GM21367 (cell line): ENCODE measurements around the gene TUBA1A.
A peak's percentile ranks its signal among the peaks of the same experiment; 100 is the strongest.
"Not testable (repeated sequence)": the region's sequence is repeated elsewhere in the genome, so short reads cannot be mapped to it uniquely, and the experiment has no call there.

Source experiments
- ATAC-seq: cut with Tn5 transposase; IDR thresholded peaks from one replicate; pipeline ENCODE4 v1.9.1; 2021; ENCODE audit not compliant: unreplicated experiment

The TUBA1A gene

DNA sequence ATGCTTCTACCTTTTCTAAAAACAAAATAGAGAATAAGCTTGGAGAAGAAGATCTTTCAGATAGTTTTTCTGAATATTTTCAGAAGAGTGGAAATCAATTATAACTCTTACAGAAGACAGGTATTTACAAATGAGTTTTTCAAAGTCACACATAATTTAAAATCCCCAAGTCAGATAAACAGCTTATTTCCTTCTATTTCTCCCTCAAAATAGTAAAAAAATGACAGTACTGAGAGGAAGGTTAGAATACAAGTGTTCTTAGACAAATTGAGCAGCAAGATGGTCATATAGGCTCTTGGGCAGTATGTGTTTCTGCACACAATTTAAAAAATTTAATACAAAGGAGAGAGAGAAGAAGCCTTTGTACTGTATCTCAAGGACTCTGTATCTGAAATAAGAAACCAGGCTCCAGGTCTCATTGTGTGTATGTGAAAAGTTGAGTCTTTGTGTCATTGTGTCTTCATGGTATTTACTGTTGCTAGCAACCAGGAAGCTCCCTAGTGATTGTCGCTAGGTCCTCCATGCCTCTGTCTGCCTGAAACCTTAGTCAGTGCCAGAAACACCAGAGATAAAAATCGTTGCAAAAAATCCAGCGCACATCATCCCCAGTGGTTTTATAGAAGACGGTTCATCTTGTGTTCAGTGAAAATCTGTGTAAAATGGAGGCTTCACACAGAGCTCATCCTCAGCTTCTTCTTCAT is 12.9 kb upstream of the TUBA1A start:
- ATAC-seq = no peak

- no peak for ATAC-seq
These were observed 12.2 kb upstream of the TUBA1A start for GRCh38 chr12:49200919-49201594.

- ATAC-seq = no peak
These were observed 9.7 kb upstream of the TUBA1A start for GRCh38 chr12:49198431-49199155.

- ATAC-seq = no peak
These were observed 8.4 kb upstream of the TUBA1A start for GRCh38 chr12:49197256-49197655.

DNA sequence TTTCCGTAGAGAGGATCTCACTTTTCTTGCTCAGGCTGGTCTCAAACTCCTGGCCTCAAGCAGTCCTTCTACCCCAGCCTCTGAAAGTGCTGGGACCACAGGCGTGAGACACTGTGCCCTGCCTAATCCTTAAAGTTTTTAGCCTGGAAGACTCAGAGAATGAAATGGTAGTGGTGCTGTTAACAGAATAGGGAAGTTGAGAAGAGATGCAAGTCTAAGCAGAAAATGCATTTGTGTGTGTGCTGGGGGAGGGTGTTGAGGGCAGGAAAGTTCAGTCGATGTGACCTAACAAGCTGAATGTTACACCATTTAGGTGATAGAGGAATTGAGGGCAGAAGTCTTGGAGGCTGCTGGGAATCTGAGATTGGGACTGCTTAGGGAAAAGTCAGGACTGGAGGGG is 6.9 kb upstream of the TUBA1A start:
- ATAC-seq = no peak

DNA sequence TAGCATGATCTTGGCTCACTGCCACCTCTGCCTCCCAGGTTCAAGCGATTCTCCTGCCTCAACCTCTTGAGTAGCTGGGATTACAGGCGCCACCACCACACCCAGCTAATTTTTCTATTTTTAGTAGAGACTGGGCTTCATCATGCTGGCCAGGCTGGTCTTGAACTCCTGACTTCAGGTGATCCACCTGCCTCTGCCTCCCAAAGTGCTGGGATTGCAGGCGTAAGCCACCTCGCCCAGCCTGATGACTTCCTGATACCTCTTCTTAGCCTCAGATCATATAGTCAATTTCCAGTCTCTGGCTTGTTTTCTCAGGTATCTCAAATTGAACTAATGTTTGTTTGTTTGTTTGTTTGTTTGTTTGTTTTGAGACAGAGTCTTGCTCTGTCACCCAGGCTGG is 4.9 kb upstream of the TUBA1A start:
- ATAC-seq = not testable (repeated sequence)

- ATAC-seq = not testable (repeated sequence)
These were observed 2.6 kb upstream of the TUBA1A start for GRCh38 chr12:49191498-49191897.

GRCh38 chr12:49190974-49191373 is 2.1 kb upstream of the TUBA1A start:
- ATAC-seq = no peak

DNA sequence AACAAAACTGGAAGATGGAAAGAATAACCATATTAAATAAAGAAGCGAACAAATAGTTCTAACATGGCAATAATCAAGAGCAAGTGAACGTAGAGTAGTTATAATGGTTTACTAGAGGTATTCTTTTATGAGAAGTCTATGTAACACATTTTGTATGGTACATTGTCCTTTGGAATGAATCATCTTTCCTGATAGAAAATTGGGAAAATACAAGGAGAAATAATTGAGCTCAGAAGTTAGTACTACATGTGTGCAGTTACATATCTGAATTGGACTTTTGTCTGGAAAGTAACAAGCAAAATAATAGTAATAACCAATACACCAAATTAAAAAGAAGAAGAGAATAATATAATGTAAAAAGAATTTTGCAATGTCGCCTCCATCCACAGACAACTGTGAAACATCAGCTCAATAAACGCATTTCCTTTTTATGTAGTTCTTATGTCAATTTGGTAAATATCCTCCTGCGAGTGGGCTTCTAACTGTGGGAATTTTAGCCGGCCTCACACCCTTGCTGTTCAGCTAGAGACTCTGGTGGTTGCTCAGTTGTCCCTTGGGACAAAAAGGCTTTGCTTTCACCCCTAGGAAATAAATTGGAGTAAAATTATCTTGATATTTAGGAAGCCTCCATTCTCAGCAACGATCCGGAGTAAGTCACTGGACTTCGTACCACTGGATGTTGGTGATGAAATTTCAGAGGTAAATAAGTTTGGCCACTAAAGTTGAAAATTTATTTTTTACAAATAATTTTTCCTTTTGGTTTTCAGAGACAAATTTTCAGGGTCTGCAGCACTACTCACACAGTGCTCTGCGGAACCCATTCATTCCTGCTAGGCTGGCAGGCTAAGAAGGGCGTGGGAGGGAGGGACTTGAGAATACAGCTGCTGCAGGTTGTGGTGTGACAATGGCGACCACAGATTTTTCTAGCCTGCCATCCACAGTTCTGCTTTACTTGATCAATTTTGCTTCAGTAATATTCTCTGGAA is 1.1 kb upstream of the TUBA1A start:
- ATAC-seq = no peak

DNA sequence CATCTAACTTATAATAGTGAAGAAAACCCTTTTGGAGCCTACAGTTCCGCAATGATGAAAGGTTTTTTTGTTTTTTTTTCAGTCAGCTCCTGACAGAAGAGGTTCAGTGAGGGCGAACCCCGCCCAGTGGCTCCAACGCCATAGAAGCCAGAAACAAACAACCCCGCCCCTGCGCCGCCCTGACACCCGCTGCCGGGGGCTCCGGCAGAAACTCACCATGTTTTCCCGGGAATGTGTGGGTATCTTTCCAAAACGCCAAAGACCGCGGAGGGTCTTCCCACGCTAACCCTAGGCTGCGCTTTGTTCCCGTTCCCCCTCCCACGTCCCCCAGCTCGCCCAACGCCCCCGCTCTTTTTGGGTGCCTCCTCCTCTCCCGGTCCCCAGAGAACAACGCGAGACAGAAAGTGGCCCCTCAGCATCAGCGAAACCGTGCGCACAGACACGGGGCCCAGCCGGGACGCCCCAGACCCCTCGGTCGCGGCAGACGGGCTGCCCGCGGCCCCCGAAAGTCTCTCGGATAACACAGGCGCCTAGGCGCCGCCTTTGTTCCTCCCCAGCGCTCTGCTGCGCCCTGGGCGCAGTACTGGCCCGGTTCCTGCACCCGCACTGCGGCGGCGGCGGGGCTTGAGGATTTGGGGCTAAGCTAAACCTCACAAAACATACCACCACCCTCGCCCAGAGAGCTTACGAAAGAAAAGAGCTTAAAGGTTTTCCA is 522 bp downstream of the TUBA1A start:
- ATAC-seq = peak; percentile 47

- ATAC-seq = no peak
These were observed 1.7 kb downstream of the TUBA1A start for GRCh38 chr12:49187184-49187583.

- not testable (repeated sequence) for ATAC-seq
These were observed 2.6 kb downstream of the TUBA1A start for GRCh38 chr12:49186307-49186706.

DNA sequence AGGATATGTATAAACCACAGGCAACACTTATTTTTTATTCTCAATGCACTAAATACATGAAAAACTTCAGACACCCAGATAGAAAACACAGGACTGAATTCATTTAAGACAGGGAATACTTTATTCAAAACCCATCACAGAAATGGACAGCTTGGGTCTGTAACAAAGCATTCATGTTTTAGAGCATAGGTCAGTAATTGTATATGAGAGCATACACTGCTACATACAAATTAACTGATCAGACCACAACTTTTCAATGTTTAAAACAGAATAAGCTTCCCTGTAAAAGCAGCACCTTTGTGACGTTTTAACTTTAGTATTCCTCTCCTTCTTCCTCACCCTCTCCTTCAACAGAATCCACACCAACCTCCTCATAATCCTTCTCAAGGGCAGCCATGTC is 4.2 kb downstream of the TUBA1A start:
- ATAC-seq = not testable (repeated sequence)

- not testable (repeated sequence) for ATAC-seq
These were observed 5.5 kb downstream of the TUBA1A start for GRCh38 chr12:49183214-49183950.

GRCh38 chr12:49174218-49174617 is 14.7 kb downstream of the TUBA1A start:
- ATAC-seq = no peak

GRCh38 chr12:49170924-49171323 is 18.0 kb downstream of the TUBA1A start:
- no peak for ATAC-seq

DNA sequence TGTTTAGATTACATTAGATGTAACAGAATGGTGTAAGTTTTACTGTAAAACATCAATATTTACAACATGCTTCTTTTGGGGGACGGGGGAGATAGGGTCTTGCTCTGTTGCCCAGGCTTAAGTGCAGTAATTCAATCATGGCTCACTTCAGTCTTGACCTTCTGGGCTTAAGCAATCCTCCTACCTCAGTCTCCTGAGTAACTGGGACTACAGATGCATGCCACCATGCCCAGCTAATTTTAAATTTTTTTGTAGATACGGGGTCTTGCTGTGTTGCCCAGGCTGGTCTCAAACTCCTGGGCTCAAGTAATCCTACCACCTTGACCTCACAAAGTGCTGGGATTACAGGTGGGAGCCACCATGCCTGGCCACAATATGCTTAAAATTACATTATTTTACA is 23.8 kb downstream of the TUBA1A start:
- no peak for ATAC-seq

- not testable (repeated sequence) for ATAC-seq
These were observed 27.0 kb downstream of the TUBA1A start for GRCh38 chr12:49161901-49162300.

GRCh38 chr12:49161092-49161795 is 27.6 kb downstream of the TUBA1A start:
- no peak for ATAC-seq
